22Rv1 (cell line): ENCODE measurements around the gene YBX3.

Experiments used
- CTCF ChIP-seq: fragments of 450-650 bp; IDR thresholded peaks from 2 replicates; pipeline ENCODE4 v1.5.1; 2017; ENCODE audit warnings: mild to moderate bottlenecking
- ZFX ChIP-seq: fragments of 450-650 bp; IDR thresholded peaks from 2 replicates; pipeline ENCODE4 v1.6.1; 2017; ENCODE audit warnings: antibody characterized with exemption, borderline replicate concordance

GRCh38 chr12:10705655-10706054 lies 17.5 kb downstream of the YBX3 start:
- TF ChIP-seq CTCF (no peak), ZFX (no peak)
